DOHH2 (cell line): ENCODE data around the gene ARHGAP23.

ENCODE experiments used
- H3F3A ChIP-seq: fragments of 200-600 bp; sonication (generic), shearing (Covaris generic); 2 replicates; pipeline ENCODE4 v1.6.0; 2016; ENCODE audit warnings: antibody characterized with exemption, mild to moderate bottlenecking; ENCODE audit not compliant: control insufficient read depth, insufficient read depth
- H3K27ac ChIP-seq: fragments of 200-600 bp; sonication (generic); 2 replicates; pipeline ENCODE4 v1.5.1; 2014; ENCODE audit warnings: low read depth, mild to moderate bottlenecking, low read length, moderate library complexity
- H3K27me3 ChIP-seq: fragments of 200-600 bp; sonication (generic); 2 replicates; pipeline ENCODE4 v1.6.1; 2014; ENCODE audit warnings: mild to moderate bottlenecking, low read length, mixed read lengths; ENCODE audit not compliant: control insufficient read depth
- H3K36me3 ChIP-seq: fragments of 200-600 bp; sonication (generic); 2 replicates; pipeline ENCODE4 v1.6.1; 2014; ENCODE audit warnings: mild to moderate bottlenecking, low read length, moderate library complexity, mixed read lengths; ENCODE audit not compliant: control insufficient read depth
- H3K4me1 ChIP-seq: fragments of 200-600 bp; sonication (generic); 2 replicates; pipeline ENCODE4 v1.6.1; 2014; ENCODE audit warnings: mild to moderate bottlenecking, low read length, mixed read lengths; ENCODE audit not compliant: control insufficient read depth
- H3K4me2 ChIP-seq: fragments of 200-600 bp; sonication (generic); 2 replicates; pipeline ENCODE4 v1.6.0; 2014; ENCODE audit warnings: mild to moderate bottlenecking, low read length, moderate library complexity
- H3K4me3 ChIP-seq: fragments of 200-600 bp; sonication (generic); 2 replicates; pipeline ENCODE4 v1.5.1; 2014; ENCODE audit warnings: mild to moderate bottlenecking, low read length, mixed read lengths
- H3K79me2 ChIP-seq: fragments of 200-600 bp; sonication (generic); 2 replicates; pipeline ENCODE4 v1.6.1; 2014; ENCODE audit warnings: mild to moderate bottlenecking, low read length, mixed read lengths; ENCODE audit not compliant: control insufficient read depth
- H3K9me2 ChIP-seq: fragments of 200-600 bp; sonication (generic); replicated peaks from 2 replicates; pipeline ENCODE4 v1.6.1; 2014; ENCODE audit warnings: mild to moderate bottlenecking, low read length, mixed read lengths; ENCODE audit not compliant: control insufficient read depth
- H3K9me3 ChIP-seq: fragments of 200-600 bp; sonication (generic); 2 replicates; pipeline ENCODE4 v1.6.1; 2014; ENCODE audit warnings: antibody characterized with exemption, low read length, mixed read lengths; ENCODE audit not compliant: control insufficient read depth, insufficient read depth
- H4K20me1 ChIP-seq: fragments of 200-600 bp; sonication (generic); 2 replicates; pipeline ENCODE4 v1.6.0; 2014; ENCODE audit warnings: low read depth, mild to moderate bottlenecking, antibody characterized with exemption, low read length, moderate library complexity; ENCODE audit not compliant: control insufficient read depth, insufficient read depth
- CTCF ChIP-seq: fragments of 200-600 bp; sonication (generic); IDR thresholded peaks from one replicate; pipeline ENCODE4 v1.5.1; 2014; ENCODE audit warnings: antibody characterized with exemption, mild to moderate bottlenecking, low read depth, low read length; ENCODE audit not compliant: poor library complexity, severe bottlenecking
- EZH2phosphoT487 ChIP-seq: fragments of 200-600 bp; sonication (generic); IDR thresholded peaks from 2 replicates; pipeline ENCODE4 v1.6.1; 2017; ENCODE audit warnings: borderline replicate concordance, mild to moderate bottlenecking, antibody characterized with exemption, low read length, moderate library complexity, mixed read lengths

The ARHGAP23 gene

GRCh38 chr17:38557836-38558727 is 129.8 kb downstream of the ARHGAP23 start:
- no peaks in the 10 kb centered on the region for H3K9me3 ChIP-seq
- H3K4me2 ChIP-seq: peak overlapping the region; percentile 100
- no peaks in the 10 kb centered on the region for H3K36me3 ChIP-seq
- TF ChIP-seq CTCF: peak; percentile 85
- TF ChIP-seq EZH2phosphoT487: no peak
- H4K20me1 ChIP-seq: no peaks in the 10 kb centered on the region
- H3K4me3 ChIP-seq: peak overlapping the region; percentile 91
- H3K79me2 ChIP-seq: no peaks in the 10 kb centered on the region
- H3K27ac ChIP-seq: no peak overlapping the region
- H3K9me2 ChIP-seq: no peaks in the 10 kb centered on the region
- peaks cover 14% of the 10 kb centered on the region; the same call in 1 of the 2 replicates for H3K27me3 ChIP-seq
- peaks cover 29% of the 10 kb centered on the region for H3K4me1 ChIP-seq
- no peaks in the 10 kb centered on the region for H3F3A ChIP-seq

GRCh38 chr17:38558728-38559050 is 130.4 kb downstream of the ARHGAP23 start:
- peak overlapping the region; percentile 91 for H3K4me3 ChIP-seq
- H3K4me1 ChIP-seq: peaks cover 29% of the 10 kb centered on the region
- peak overlapping the region; percentile 100 for H3K4me2 ChIP-seq
- H3K9me3 ChIP-seq: no peaks in the 10 kb centered on the region
- TF ChIP-seq EZH2phosphoT487 (no peak), CTCF (no peak)
- no peaks in the 10 kb centered on the region for H3K79me2 ChIP-seq
- H3K27ac ChIP-seq: no peak overlapping the region
- H4K20me1 ChIP-seq: no peaks in the 10 kb centered on the region
- H3F3A ChIP-seq: no peaks in the 10 kb centered on the region
- H3K27me3 ChIP-seq: peaks cover 20% of the 10 kb centered on the region
- no peaks in the 10 kb centered on the region for H3K36me3 ChIP-seq
- no peaks in the 10 kb centered on the region for H3K9me2 ChIP-seq

DNA sequence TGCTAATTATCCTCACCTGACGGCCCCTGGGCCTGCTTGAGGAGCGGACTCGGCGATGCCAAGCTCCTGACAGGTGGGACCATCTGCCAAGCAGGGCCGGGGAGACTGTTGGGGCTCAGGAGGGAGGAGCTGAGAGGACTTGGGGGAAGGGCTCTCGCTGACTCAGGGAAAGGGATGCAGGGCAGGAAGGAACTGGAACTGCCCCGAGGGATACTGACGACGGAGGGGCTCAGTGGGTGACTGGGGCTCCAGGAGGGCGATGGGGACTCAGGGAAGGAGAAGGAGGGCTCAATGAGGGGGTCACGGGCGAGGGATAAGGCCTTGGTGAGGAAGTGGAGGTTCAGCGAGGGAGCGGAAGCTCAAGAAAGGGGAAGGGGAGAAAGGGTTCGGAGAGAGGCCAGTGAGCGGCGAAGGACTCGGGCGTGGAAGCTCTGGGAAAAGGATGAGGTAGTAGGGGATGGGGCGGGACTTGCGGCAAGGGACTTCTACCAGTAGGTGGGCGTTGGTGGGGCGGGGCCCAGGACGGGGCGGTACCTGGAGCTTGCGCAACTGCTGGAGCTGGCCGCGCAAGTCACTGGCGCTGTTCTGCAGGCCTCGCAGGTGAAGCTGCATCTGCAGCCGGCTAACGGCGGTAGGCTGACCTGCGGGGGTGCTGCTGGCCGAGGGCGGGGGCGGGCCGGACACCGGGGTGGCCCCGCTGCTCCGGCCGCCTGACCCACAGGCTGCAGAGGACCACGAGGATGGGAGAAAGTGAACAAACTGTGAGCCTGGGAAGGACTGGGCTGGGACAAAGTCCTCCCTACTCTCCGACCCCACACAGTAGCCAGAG is 131.0 kb downstream of the ARHGAP23 start:
- no peaks in the 10 kb centered on the region for H3K79me2 ChIP-seq
- no peaks in the 10 kb centered on the region for H3K9me3 ChIP-seq
- H3K27ac ChIP-seq: no peak overlapping the region
- H3K4me3 ChIP-seq: peak overlapping the region; percentile 91
- no peaks in the 10 kb centered on the region for H3K36me3 ChIP-seq
- H3K9me2 ChIP-seq: no peaks in the 10 kb centered on the region
- H3K4me1 ChIP-seq: peaks cover 29% of the 10 kb centered on the region
- H3F3A ChIP-seq: no peaks in the 10 kb centered on the region
- H4K20me1 ChIP-seq: no peaks in the 10 kb centered on the region
- peak overlapping the region; percentile 100 for H3K4me2 ChIP-seq
- TF ChIP-seq EZH2phosphoT487: no peak
- peak; percentile 61 for TF ChIP-seq CTCF
- H3K27me3 ChIP-seq: peaks cover 24% of the 10 kb centered on the region
